RWPE2 (cell line): Measurements from ENCODE around the gene HSPB8.

Source experiments
- ATAC-seq: fragments of 200-7000 bp; cut with Tn5 transposase; 3 replicates; pipeline ENCODE4 v1.9.1; 2021; ENCODE audit warnings: low read depth
- DNase-seq: peaks from one replicate; pipeline ENCODE4 v3.0.0-alpha.2; 2020; ENCODE audit warnings: low spot score
- H3K27ac ChIP-seq: fragments of 450-650 bp; 2 replicates; pipeline ENCODE4 v1.5.1; 2017; ENCODE audit warnings: mild to moderate bottlenecking; ENCODE audit not compliant: poor library complexity, severe bottlenecking
- H3K27me3 ChIP-seq: fragments of 250-450 bp; sonication (Bioruptor Pico); 2 replicates; pipeline ENCODE4 v1.5.1; 2021; ENCODE audit warnings: mild to moderate bottlenecking, moderate library complexity; ENCODE audit not compliant: insufficient read depth, poor library complexity, severe bottlenecking
- H3K36me3 ChIP-seq: fragments of 250-450 bp; sonication (Bioruptor Pico); 2 replicates; pipeline ENCODE4 v1.5.1; 2020; ENCODE audit warnings: low read depth, mild to moderate bottlenecking, moderate library complexity
- H3K4me1 ChIP-seq: fragments of 250-450 bp; sonication (Bioruptor Pico); 2 replicates; pipeline ENCODE4 v1.5.1; 2021; ENCODE audit warnings: mild to moderate bottlenecking, moderate library complexity; ENCODE audit not compliant: insufficient read depth, poor library complexity, severe bottlenecking
- H3K4me3 ChIP-seq: fragments of 250-450 bp; sonication (Bioruptor Pico); 2 replicates; pipeline ENCODE4 v1.5.1; 2021; ENCODE audit warnings: mild to moderate bottlenecking, moderate library complexity; ENCODE audit not compliant: severe bottlenecking
- H3K9me3 ChIP-seq: fragments of 250-450 bp; sonication (Bioruptor Pico); 2 replicates; pipeline ENCODE4 v1.5.1; 2021; ENCODE audit warnings: mild to moderate bottlenecking, moderate library complexity; ENCODE audit not compliant: severe bottlenecking
- CTCF ChIP-seq: fragments of 450-650 bp; IDR thresholded peaks from one replicate; pipeline ENCODE4 v1.5.1; 2017; ENCODE audit warnings: mild to moderate bottlenecking, moderate library complexity; ENCODE audit not compliant: poor library complexity, severe bottlenecking

The HSPB8 gene

DNA sequence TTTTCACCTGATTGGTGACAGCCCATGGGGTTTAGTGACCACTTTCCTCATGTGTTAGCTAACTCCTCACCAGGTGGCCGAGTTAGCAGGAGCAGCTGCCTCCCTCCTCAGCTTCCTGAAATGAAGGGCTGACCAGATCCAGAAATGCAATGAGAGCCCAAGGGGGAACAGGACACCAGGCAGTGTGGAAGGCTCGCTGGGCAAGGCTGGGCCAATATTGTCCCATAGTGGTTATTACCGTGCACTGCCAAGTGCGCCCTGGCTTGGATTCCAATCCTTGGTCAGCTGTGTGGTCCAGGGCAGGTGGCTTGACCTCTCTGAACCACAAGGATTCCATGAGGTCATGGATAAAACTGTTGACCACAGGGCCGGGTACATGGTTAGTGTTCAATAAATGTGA, 3.6 kb upstream of the HSPB8 start:
- H3K27me3 ChIP-seq: no peaks in the 10 kb centered on the region
- H3K9me3 ChIP-seq: no peaks in the 10 kb centered on the region
- no peaks in the 10 kb centered on the region for H3K36me3 ChIP-seq
- H3K4me3 ChIP-seq: no peak overlapping the region
- ATAC-seq (no peak), DNase-seq (no peak)
- no peaks in the 10 kb centered on the region for H3K4me1 ChIP-seq
- no peak overlapping the region for H3K27ac ChIP-seq
- no peak for TF ChIP-seq CTCF

DNA sequence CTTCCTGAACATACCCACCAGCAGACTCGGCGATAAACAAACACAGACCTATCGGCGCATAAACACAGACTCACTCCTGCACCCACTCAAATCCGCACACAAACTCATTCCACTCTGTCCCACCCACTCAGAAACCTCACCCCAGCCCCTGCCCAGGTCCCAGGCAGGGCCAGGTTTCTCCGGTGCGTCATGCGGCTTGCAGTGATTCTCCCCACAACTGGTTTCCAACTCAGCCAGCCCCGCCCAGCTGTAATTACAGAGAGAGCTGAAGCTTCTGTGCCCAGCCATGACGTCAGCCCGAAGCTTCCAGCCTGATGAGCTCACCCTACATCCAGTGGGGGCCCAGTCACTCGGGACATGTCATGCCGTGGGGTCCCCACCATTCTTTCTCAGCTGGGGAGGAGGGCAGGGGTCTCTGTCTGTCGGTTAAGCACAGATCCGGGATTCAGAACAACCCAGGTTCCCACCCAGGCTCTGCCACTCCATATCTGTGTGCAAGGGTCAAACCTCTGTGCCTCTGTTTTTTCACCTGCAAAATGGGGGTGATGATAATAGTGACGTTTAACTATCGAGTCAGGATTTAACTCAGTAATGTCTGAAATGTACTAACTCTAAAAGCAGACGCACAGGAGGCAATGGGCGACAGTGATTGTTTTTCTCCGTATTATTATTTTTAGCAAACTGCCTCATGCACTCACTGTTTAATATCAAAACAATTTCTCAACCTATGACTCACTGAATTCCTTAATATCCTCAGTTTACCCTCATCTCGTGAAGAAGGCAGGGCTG, 2.3 kb upstream of the HSPB8 start:
- Histone ChIP-seq H3K36me3 (no peaks in the 10 kb centered on the region), H3K4me1 (no peaks in the 10 kb centered on the region), H3K4me3 (no peak overlapping the region), H3K27ac (no peak overlapping the region), H3K9me3 (no peaks in the 10 kb centered on the region), H3K27me3 (no peaks in the 10 kb centered on the region)
- DNase-seq (no peak), ATAC-seq (peak; percentile 74)
- no peak for TF ChIP-seq CTCF

GRCh38 chr12:119177056-119177325, 1.7 kb upstream of the HSPB8 start:
- ATAC-seq (no peak), DNase-seq (no peak)
- no peaks in the 10 kb centered on the region for H3K9me3 ChIP-seq
- no peaks in the 10 kb centered on the region for H3K27me3 ChIP-seq
- H3K36me3 ChIP-seq: no peaks in the 10 kb centered on the region
- H3K27ac ChIP-seq: no peak overlapping the region
- H3K4me1 ChIP-seq: no peaks in the 10 kb centered on the region
- TF ChIP-seq CTCF: no peak
- H3K4me3 ChIP-seq: no peak overlapping the region

DNA sequence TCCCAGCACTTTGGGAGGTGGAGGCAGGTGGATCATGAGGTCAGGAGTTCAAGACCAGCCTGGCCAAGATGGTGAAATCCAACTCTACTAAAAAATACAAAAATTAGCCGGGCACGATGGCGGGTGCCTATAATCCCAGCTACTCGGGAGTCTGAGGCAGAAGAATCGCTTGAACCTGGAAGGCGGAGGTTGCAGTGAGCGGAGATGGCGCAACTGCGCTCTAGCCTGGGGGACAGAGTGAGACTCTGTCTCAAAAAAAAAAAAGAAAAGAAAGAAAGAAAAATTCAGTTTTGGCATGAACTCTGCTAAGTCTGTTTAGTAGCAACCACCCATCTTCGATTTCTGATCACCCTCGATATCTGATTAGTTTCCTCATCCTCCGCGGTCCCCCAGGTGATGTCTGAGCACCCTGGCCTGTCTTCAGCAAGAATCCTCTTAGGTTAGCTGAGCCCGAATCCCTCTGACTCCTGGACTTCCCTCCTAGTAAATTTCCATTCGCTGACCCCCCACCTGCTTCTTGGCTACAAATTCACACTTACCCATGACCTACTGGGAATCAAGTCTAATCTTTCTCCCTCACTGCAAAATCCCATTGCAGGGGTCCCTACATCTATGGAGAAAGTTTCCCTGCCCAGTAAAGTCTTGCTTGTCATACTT, 879 bp upstream of the HSPB8 start:
- TF ChIP-seq CTCF: no peak
- Histone ChIP-seq H3K27ac (no peak overlapping the region), H3K27me3 (no peaks in the 10 kb centered on the region), H3K4me3 (no peak overlapping the region), H3K36me3 (no peaks in the 10 kb centered on the region), H3K4me1 (no peaks in the 10 kb centered on the region), H3K9me3 (no peaks in the 10 kb centered on the region)
- DNase-seq (no peak), ATAC-seq (no peak)
